SU-DHL-6 (cell line): Measurements from ENCODE around the gene SMYD4.

ENCODE experiments used
- EZH2phosphoT487 ChIP-seq: fragments of 200-600 bp; sonication (generic), shearing (Covaris generic); conservative IDR thresholded peaks from 2 replicates; pipeline ENCODE4 v1.6.1; 2018; ENCODE audit warnings: mild to moderate bottlenecking, antibody characterized with exemption, low read length, moderate library complexity, mixed read lengths
- TF ChIP-seq, protein P1 (sequence below): fragments of 200-600 bp; sonication (generic); IDR thresholded peaks from one replicate; pipeline ENCODE4 v1.5.1; 2017; ENCODE audit warnings: antibody characterized with exemption, mild to moderate bottlenecking, low read length, moderate library complexity; ENCODE audit not compliant: insufficient read depth, poor library complexity, severe bottlenecking

DNA sequence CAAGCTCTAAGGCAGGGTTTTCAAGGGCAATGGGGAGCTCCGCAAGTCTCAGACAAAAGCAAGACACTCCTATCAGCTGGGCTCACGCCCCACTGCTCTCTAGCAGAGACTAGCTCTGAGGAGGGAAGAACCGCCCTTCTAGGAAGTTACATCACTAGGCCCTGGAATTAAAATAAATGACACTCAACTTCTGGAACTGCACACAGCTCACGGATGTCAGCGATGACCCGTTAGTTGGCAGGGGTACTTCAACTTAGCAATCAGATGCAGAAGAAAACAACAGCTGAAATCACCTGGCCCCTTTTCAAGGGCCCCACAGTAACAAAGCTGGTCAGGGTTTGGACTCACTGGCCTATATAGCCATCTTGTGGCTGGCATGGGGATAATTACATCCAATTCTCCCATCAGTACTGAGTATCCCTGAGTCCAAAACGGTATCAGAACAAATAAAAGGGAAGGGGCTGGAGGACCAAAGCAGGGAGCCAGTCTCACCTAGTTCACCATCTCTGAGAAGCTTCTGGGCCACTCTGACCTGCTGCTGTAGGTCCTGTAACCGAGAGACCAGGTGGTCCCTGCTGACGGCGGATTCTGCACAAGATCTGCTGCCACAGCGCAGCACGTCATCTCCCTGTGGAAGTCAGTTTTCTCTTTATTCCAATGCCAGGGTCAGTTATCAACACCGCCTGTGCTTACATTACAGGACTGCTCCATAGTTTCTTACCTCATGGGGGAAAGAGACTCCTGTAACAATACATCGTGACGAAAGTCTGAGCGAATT is 45.7 kb downstream of the SMYD4 start:
- TF ChIP-seq, protein P1, sequence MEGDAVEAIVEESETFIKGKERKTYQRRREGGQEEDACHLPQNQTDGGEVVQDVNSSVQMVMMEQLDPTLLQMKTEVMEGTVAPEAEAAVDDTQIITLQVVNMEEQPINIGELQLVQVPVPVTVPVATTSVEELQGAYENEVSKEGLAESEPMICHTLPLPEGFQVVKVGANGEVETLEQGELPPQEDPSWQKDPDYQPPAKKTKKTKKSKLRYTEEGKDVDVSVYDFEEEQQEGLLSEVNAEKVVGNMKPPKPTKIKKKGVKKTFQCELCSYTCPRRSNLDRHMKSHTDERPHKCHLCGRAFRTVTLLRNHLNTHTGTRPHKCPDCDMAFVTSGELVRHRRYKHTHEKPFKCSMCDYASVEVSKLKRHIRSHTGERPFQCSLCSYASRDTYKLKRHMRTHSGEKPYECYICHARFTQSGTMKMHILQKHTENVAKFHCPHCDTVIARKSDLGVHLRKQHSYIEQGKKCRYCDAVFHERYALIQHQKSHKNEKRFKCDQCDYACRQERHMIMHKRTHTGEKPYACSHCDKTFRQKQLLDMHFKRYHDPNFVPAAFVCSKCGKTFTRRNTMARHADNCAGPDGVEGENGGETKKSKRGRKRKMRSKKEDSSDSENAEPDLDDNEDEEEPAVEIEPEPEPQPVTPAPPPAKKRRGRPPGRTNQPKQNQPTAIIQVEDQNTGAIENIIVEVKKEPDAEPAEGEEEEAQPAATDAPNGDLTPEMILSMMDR: no peak
- no peak for TF ChIP-seq EZH2phosphoT487
